HG02973 (cell line): ENCODE data around the gene STAMBPL1.
"Not testable (repeated sequence)": the region's sequence is repeated elsewhere in the genome, so short reads cannot be mapped to it uniquely, and the experiment has no call there.

ENCODE experiments used
- ATAC-seq: cut with Tn5 transposase; IDR thresholded peaks from one replicate; pipeline ENCODE4 v1.9.1; 2021; ENCODE audit warnings: moderate library complexity; ENCODE audit not compliant: unreplicated experiment

The STAMBPL1 gene

DNA sequence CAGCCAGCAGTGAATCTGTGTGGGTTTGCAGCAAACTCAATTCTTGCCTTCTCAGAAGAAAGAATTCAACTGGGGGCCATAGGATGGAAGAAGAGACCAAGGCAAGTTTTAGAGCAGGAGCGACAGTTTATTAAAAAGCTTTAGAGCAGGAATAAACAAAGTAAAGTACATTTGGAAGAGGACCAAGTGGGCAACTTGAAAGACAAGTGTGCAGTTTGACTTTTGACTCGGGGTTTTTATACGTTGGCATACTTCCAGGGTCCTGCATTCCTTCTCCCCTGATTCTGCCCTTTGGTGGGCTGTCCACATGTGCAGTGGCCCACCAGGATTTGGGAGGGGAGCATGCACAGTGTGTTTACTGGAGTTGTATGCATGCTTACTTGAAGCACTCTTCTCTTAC lies 25.4 kb upstream of the STAMBPL1 start:
- no peak for ATAC-seq

DNA sequence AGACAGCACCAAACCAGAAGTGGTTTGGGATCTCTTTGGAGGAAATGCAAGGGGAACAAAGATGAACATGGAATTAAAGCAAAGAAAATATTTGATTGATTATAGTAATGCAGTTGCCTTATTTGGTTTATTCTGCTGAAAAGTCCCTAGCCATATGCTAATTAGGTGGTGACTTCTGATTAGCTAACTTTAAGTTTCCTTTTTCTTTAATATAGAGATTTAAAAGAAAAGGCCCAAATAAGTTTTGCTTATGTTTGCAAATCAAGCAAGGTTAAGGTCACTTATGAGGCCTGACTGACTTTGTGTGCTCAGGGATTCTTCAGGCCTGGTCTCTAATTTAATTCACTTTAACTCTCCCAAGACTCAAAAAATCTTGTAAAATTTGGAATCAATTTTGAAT lies 22.2 kb upstream of the STAMBPL1 start:
- ATAC-seq, result no peak

DNA sequence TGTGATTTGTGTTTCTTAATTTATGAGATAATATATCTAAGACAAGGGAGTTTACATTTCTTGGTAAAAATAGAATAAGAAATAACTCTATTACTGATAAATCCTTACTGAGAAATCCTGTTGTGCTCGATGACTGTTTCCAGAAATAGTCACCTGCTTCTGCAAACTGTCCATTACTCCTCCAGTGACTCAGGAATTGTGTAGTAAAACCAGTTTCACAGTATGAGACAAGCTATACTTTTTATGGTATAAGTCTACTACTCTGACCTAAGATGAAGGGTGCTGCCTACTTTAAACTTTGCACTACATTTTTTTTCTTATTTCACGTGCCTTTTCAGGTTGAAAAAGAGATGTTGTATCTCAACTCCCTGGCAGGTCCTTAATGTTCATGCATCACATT lies 21.6 kb upstream of the STAMBPL1 start:
- ATAC-seq, result no peak

DNA sequence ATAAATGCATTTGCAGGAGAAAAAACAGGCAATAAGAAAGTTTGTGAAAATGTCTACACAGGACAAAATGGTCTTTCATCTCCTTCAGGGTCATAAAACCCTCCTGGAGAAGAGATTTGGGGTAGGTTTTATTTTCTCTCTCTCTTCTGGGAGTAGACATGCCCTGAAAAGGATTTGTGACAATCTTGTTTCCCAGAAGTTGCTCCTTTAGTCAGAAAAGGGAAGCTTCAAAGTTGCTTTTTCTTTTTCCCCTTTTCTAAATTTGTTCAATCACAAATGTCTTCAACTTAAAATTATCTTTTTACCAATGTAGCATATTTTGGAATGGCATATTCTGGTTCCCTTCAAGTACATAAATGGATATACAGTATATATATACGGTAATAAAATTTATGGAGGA lies 19.0 kb upstream of the STAMBPL1 start:
- ATAC-seq, result no peak

DNA sequence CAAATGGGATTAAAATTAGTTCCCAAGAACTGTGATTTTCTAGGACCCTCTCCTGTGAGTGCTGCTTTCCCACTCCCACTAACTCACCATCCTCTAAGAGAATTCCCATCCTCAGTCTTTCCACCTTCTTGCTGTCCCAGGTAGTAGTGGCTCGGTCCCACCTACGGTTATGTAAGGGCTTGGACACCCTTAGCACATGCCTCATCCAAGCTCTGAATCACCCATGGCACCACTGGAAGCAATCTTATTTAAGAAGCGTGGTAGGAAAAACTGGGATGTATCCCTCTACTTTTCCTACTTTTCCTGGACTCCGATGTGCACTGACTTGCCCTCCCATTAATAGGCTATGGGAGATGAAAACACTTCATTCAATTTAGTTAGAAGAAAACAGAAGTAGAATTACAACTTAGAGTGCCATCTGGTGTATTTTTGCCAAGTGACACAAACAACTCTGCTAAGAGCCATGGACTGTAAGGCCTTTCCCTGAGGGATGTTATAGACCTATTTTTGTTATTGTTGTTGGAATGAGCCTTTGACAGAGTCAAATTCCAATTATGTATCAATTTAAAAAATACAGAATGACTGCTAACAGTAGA lies 14.7 kb upstream of the STAMBPL1 start:
- no peak for ATAC-seq

DNA sequence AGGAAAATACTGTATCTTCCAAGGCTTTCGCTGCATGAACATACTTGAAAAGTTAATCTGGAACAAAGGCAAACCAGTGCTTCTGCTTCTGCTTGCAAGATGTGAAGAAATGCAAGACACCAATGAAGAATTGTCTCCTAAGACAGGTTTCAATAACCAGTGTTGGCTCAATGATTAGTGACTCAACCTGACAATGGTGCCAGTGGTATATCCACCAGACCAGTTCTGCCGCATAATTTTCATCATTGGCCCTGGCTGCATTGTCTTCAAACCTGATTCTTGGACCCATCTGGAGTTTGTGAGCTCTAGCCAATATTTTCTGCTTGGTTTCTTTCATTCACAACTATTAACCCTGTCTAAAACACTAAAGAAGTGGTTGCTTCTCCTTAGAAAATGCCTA lies 13.6 kb upstream of the STAMBPL1 start:
- ATAC-seq, result no peak

DNA sequence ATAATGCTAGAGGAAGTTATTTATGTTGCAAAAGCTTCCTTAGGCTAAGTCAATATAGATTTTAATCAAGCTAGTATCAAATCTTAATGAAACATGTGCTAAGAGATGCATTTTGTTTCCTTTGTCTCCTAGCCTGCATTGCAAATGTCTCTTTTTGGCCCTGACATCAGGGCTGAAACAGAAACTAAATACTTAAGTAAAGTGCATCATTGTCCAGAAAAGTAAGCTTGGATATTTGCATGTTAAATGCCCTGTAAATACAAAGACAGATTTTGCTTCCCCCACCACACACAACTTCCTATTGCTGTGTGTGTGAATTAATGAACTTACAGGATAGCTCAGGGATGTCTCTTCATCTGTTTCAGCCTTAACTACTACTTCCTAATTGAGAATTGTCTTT lies 10.0 kb upstream of the STAMBPL1 start:
- no peak for ATAC-seq

DNA sequence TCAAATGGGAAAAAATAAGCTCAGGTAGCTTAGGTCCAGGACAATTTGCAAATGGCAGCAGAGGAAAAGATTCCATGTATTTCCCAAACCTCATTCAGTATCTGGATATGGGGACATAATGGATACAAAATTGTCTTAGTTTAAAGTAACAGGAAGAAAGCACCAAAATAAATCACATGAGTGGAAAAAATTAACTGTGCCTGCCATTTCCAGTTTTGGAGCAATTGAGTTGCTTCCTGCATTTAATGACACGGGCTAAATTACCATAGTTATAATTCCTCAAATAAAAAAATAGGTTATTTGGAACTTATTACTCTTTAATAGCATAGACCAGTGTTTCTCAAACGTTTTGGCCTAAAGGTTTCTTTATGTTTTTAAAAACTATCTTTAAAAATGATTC lies 6.3 kb upstream of the STAMBPL1 start:
- ATAC-seq, result no peak

DNA sequence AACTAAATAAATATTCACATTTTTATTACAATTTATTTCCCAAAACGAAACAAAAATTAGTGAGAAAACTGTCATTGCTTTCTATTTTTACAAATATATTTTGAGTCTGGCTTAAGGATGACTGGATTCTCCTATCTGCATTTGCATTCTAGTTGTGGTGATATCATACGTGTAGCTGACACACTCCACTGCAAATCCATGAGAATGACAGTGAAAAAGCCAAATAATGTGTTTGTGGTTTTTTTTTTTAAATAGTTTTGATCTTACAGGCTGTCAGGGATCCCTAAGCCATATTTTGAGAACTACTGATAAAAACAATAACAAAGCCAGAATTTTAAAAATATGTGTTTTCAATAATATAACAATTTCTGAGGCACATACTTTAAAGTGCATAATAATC lies 5.8 kb upstream of the STAMBPL1 start:
- no peak for ATAC-seq

DNA sequence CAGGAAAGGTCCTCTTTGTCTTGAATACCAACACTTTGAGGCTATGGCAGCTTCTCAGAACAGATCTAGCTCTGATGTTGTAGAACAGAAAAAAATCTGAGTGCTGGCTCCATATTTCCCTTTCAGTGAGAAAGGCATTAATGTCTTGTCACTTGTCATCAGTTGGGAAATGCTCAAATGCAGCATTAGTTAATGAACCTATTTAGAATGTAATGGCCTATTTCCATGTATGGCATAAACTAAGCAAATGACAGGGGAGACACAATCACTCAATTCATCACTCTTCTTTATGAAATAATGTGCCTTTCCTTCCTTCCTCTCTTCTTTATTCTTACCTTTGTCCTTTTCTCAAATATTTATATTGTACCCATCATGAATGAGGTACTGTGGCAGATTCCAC lies 5.0 kb upstream of the STAMBPL1 start:
- ATAC-seq, result no peak

DNA sequence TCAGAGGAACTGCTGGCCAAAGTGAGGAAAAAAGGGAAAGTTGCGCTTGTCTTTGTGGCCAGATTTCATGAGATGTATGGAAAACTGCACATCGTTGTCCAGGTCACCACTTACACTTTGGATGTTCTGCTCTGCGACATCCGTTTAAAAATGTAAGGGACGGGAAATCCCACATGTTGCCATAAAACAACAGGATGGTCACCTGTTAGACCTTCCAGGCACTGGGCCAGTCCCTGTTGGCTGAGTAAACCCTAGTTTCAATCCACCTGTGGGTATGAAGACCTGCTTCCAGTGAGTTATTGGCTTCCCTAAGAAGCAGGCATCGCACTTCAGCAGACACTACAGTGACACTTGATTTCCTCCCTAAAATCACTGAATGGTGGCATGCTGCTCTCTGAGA lies 2.7 kb upstream of the STAMBPL1 start:
- no peak for ATAC-seq

DNA sequence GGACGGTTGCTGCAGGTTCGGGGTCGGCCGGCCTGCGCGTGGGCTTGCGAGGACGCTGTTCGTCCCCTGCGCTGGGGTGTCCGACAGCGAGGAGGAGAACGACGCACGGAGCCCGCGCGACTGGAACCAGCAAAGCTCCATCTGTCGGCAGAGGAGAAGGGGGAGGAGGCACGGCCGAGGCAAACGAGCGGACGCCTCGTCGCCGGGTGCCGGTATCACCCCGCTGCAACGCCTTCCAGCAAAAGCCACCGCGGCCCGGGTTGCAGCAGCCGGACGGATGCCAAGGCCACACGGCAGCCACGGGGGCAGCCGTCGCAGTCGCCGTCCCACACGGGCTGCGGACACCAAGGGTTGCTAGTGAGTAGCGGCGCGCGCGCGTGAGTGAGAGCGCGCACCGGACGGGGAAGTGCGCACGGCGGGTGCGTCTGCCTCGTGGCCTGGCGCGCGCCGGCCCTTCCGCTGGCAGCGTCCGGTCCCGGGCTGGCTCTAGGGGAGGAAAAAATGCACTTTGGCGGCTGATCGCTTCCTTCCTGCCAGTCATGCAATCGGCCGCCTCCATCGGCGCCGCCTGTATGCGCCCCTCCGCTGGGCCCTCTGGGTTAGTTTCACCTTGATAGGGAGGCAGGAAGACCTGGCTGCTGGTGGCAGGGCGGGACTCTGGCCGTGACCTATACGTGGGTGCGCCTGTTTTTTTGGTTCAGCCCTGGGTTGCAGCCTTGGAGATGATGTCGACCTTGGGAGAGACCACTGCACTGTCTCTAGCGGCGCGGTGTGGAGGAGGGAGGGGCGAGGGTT lies 434 bp downstream of the STAMBPL1 start:
- ATAC-seq, result peak; percentile 65

DNA sequence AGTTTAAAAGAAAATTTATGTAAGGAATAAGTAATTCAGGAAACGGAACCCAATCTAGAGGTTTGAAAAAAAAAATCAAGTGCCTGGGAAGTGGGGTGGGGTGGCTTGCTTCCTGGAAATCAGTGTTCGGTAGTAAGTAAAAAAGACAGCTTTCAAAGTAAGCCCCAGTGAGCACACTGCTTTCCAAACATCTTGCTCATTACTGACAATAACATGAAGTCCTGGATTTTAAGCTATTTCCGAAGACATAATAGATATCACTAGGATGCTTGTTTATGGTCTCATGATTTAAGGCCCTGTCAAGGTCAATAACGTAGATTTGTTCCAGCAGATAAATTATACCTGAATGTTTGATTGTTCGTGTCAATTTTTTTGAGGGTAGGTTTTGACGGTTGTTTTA lies 1.3 kb downstream of the STAMBPL1 start:
- ATAC-seq, result no peak

DNA sequence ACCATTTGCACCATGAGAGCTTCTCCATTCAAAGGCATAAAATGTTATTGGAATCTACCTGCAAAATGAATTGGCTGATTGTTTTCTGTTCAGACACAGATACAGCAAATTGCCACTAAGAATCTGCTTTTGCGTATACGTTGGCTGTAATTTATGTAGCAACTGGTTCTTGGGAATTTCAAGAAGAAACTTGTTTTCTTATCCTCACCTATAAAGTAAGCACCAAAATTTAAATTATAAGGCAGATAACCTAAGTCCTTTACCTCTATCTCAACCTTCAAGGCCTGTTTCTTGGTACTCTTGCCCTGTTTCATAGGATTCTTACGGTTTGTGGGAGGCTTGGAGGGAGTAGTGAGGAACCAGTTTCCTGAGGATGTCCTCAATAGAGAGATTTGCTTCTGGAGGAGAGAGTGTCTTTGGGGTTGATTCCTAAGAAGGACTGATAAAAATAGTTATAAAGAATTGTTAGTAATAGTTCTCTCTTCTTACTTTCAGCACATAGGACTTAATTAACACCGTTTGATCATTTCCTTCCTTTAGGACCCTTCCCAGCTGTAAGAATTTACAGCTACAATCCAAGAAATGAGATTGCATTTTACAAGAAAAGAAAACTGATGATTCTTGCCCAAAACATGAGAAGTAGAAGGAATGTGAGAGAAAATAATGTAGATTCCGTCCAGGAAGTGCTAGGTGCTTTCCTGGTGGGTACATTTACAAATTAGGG lies 2.0 kb downstream of the STAMBPL1 start:
- no peak for ATAC-seq

DNA sequence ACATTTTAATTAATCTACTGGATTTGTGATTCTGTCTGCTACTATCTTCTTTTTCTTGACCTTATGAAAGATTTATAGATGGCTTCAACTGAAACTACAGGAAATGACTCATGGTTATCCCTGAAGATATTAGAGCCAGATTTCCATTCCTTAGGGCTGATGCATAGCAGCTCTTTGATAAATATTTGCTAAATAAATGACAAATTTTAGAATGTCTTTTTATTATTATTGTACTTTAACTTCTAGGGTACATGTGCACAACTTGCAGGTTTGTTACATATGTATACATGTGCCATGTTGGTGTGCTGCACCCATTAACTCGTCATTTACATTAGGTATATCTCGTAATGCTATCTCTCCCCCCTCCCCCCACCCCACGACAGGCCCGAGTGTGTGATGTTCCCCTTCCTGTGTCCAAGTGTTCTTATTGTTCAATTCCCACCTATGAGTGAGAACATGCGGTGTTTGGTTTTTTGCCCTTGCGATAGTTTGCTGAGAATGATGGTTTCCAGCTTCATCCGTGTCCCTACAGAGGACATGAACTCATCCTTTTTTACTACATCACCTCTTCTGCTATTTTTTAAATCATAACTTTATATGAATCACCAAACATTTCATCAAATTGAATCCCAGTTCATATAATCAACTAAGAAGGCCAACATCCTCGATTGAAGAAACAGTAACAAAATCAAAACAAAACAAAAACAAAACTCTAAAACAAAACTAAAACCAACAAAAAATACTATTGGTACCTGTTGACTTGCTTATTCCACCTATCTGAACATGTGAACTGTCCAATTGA lies 2.8 kb downstream of the STAMBPL1 start:
- ATAC-seq, result not testable (repeated sequence)

DNA sequence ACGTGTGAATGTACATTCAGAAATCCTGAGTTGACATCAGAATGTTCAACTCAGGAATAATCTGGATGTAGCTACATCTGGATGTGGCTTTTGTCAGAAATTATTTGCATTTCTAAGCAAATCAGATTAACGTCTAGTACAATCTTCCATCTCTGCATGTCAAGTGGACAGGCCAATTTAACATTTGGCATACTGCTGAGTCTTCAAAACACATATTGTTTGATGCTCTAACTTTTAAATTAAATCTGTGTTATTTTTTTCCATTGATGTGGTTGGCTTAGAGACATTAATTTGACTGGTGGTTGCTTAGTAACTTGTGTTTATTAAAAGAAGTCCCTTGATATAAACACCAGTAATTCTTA lies 3.4 kb downstream of the STAMBPL1 start:
- ATAC-seq, result no peak

DNA sequence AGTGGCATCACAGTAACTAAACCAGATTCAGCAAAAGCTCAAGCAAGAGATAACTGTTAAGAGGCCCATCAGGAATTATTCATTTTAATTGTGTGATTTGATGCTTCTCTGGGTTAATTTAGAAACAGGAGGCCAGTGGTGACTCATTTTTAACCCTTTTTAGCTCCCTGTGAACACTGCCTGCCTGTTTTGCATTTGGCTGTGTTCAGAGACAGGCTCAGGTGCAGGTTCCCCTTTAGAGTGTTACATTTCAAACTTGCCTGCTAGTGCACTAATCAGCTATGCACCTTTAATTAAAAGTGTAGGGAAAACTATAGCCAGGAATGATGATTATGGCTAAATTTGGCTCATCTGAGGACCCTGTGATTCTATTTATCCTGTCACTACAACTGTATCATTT lies 6.5 kb downstream of the STAMBPL1 start:
- peak; percentile 49 for ATAC-seq

DNA sequence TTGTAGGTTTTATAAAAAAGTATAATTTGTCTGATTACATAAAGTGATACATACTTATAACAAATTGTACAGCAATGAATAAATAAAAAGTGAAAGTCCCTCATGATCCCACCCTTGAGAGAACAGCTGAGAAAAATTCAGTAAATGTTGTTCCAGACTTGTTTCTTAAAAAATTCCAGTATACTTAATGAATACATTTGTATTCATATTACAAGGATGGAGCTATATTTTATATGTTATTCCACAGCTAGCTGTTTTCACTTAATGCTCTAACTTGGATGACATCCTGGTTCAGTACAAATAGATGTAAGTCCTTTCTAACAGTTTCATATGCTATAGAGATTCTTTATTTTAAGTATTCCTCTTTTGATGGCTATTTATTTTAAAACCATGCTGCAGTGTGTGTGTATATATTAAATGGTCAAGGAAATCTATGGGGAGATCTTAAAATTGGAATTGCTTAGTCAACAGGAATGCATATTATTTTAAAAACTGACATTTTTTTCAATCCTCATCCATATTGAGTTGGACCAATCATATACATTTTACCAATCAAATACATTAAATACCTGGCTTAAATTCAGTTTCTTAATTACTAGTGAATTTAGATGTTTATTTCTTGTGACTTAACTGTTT lies 8.9 kb downstream of the STAMBPL1 start:
- ATAC-seq, result no peak

DNA sequence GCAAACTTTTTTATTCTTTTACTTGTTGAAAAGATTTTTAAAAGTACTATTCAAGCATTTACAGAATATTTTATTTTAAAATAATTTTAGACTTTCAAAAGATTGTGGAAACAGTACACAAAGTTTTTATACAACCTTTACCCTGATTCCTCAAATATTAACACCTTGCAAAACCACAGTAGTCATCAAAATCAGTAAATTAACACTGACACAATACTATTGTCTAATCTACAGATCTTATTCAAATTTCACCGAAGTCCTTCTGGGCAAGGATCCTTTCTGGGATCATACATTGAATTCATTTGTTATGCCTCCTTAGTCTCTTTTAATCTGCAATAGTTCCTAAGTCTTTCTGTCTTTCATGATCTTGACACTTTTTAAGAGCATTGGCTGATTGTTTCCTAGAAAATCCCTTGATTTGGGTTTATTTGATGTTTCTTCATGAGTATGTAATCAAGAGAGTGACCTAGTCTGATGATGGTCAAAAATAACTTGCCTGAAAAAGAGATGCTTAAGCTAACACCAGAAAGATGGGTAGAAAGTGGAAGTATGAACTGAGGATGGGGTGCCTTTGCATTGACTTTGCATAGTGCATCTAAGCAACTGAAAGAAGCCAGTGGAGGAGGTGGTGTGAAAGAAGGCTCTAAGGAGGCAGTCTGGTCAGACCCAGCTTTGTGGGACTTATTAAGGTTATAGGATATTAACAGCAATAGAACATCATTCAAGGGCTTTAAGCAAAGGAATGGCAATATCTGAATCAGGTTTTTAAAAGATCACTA lies 9.7 kb downstream of the STAMBPL1 start:
- ATAC-seq, result peak; percentile 54

DNA sequence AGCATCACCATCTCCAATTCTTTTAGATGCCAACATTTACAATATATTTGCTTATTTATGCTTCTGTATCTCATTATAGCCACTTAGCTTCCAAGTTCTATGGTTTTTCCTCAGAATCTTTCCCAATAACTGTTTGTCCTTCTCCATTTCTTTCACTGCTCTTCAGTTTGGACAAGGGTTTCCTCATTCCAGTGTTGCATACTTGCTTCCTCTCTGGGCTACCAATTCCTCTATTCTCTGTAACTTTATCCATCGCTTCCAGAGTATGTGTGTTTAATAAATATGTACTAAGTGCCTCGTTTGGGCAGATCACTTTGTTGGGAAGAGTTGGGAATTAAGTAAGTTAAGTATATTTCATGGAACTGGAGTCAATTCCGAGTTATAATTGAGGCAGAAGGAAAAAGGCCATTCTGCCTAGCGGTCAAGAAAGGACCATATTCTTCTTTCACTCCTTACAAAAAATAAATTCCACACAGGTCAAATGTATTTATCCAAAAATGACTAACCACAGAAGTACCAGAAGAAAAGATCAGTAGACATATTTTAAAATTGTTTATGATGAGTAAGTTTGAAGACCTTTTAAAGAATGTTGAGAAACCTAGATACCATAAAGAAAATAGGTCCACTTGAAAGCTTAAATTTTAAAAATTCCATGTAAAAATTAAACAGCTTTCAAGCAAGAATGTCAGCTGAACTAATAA lies 10.8 kb downstream of the STAMBPL1 start:
- ATAC-seq, result no peak
